Esophagus muscularis mucosa (tissue), 4 donors: ENCODE results near the gene NABP1. TPM values are rescaled to one million over a fixed set of nuclear protein-coding genes. Genes with fewer than 3 reads are reported as not detected.

ENCODE experiments used
- DNase-seq: peaks from one replicate; pipeline ENCODE4 v3.0.0-alpha.2; 2017; ENCODE audit errors: extremely low spot score
- H3K27ac ChIP-seq, 4 donors: fragments of 200-600 bp; sonication (generic); replicated peaks in 1 of 4; 1 replicate in 3 of 4; 2 replicates in 1 of 4; pipeline ENCODE4 v1.5.1; 2016 to 2019; ENCODE audit warnings: mild to moderate bottlenecking in 1 of 4
- H3K27me3 ChIP-seq, 4 donors: fragments of 200-600 bp; sonication (generic); one replicate each; pipeline versions ENCODE4 v1.5.1 to v1.6.0; 2016 to 2019
- H3K36me3 ChIP-seq, 4 donors: fragments of 200-600 bp; sonication (generic); one replicate each; pipeline ENCODE4 v1.5.1; 2016 to 2019
- H3K4me1 ChIP-seq, 4 donors: fragments of 200-600 bp; sonication (generic); one replicate each; pipeline ENCODE4 v1.5.1; 2016 to 2019
- H3K4me3 ChIP-seq, 4 donors: fragments of 200-600 bp; sonication (generic); 1 replicate in 2 of 4; 2 replicates in 2 of 4; pipeline ENCODE4 v1.5.1; 2016 to 2019; ENCODE audit warnings: mild to moderate bottlenecking in 4 of 4, moderate library complexity in 1 of 4
- H3K9me3 ChIP-seq, 4 donors: fragments of 200-600 bp; sonication (generic); 1 replicate in 3 of 4; 2 replicates in 1 of 4; pipeline ENCODE4 v1.5.1; 2016 to 2019
- CTCF ChIP-seq, 3 experiments: fragments of 200-600 bp in 2 of 3; fragments of 450-650 bp in 1 of 3; sonication (generic) in 2 of 3; IDR thresholded peaks; one replicate each; pipeline ENCODE4 v1.5.1; 2017 to 2019; ENCODE audit warnings: antibody characterized with exemption in 3 of 3, mild to moderate bottlenecking in 2 of 3, moderate library complexity in 1 of 3
- EP300 ChIP-seq: sonication (generic); formaldehyde crosslinking; IDR thresholded peaks from one replicate; pipeline ENCODE4 v1.6.1; 2017; ENCODE audit warnings: antibody characterized with exemption
- POLR2A ChIP-seq: fragments of 450-650 bp; IDR thresholded peaks from one replicate; pipeline ENCODE4 v1.6.1; 2017; ENCODE audit warnings: antibody characterized with exemption, moderate library complexity, mild to moderate bottlenecking, low read depth
- POLR2AphosphoS5 ChIP-seq, 2 donors: sonication (generic); formaldehyde crosslinking; IDR thresholded peaks; one replicate each; pipeline ENCODE4 v1.6.1; 2017; ENCODE audit warnings: antibody characterized with exemption in 2 of 2
- WGBS: methylation state at CpG from one replicate; pipeline ENCODE4 v1.1.5; 2018; 5-methylcytosine and 5-hydroxymethylcytosine counted together
- intact Hi-C: fragments of 100-400 bp; cut with DNase I; formaldehyde crosslinking; loops from one replicate; pipeline ENCODE4 v1.15.1; 2023
- total RNA-seq, 4 donors: library from RNA; depleted of rRNA; stranded (reverse); fragments of >200 nt; gene quantifications; one replicate each; pipeline versions ENCODE4 v1.1.0 to v1.2.1, GENCODE V29; 2016

NABP1 gene
- total RNA-seq, 4 donors from 2014 or later = 4.2 to 27.8 (median 8.0) TPM

- TF ChIP-seq POLR2AphosphoS5 (IDR thresholded peaks at IDR 0.05) (no peak), POLR2A (no peak), CTCF (IDR thresholded peaks at IDR 0.05) (no peak), EP300 (no peak)
- Histone ChIP-seq H3K27ac (no peak overlapping the region), H3K27me3 (no peaks in the 10 kb centered on the region), H3K4me3 (no peak overlapping the region), H3K9me3 (no peaks in the 10 kb centered on the region), H3K4me1 (no peaks in the 10 kb centered on the region), H3K36me3 (no peaks in the 10 kb centered on the region)
- intact Hi-C loops = no loop called here
- whole genome bisulfite sequencing = 95% methylated on average over 6 of the region's 6 CpGs
- DNase-seq = no peak
Measured at GRCh38 chr2:191646163-191646902, 31.6 kb upstream of the NABP1 start.

- H3K9me3 ChIP-seq = no peaks in the 10 kb centered on the region
- no peaks in the 10 kb centered on the region for H3K36me3 ChIP-seq
- no peak overlapping the region for H3K27ac ChIP-seq
- intact Hi-C loops = no loop called here
- WGBS = 97% methylated on average over 2 of the region's 2 CpGs
- TF ChIP-seq EP300 (no peak), POLR2A (no peak), POLR2AphosphoS5 (IDR thresholded peaks at IDR 0.05) (no peak), CTCF (IDR thresholded peaks at IDR 0.05) (no peak)
- no peak for DNase-seq
- H3K4me1 ChIP-seq = no peaks in the 10 kb centered on the region
- H3K4me3 ChIP-seq = no peak overlapping the region
- no peaks in the 10 kb centered on the region for H3K27me3 ChIP-seq
Measured at GRCh38 chr2:191649519-191649918, 28.4 kb upstream of the NABP1 start.

GRCh38 chr2:191650896-191651773, 26.8 kb upstream of the NABP1 start:
- Histone ChIP-seq H3K9me3 (no peaks in the 10 kb centered on the region), H3K27me3 (no peaks in the 10 kb centered on the region), H3K4me3 (no peak overlapping the region), H3K36me3 (no peaks in the 10 kb centered on the region), H3K27ac (no peak overlapping the region), H3K4me1 (no peaks in the 10 kb centered on the region)
- 84% methylated on average over 3 of the region's 3 CpGs for WGBS
- DNase-seq = no peak
- no peak for TF ChIP-seq POLR2AphosphoS5 (IDR thresholded peaks at IDR 0.05)
- no peak for TF ChIP-seq CTCF (IDR thresholded peaks at IDR 0.05)
- TF ChIP-seq POLR2A = no peak
- TF ChIP-seq EP300 = no peak
- intact Hi-C loops = no loop called here

- 85% methylated on average over 5 of the region's 5 CpGs for WGBS
- Histone ChIP-seq H3K36me3 (no peaks in the 10 kb centered on the region), H3K27me3 (no peaks in the 10 kb centered on the region), H3K27ac (no peak overlapping the region), H3K4me1 (no peaks in the 10 kb centered on the region), H3K9me3 (no peaks in the 10 kb centered on the region), H3K4me3 (no peak overlapping the region)
- DNase-seq = no peak
- intact Hi-C loops = no loop called here
- TF ChIP-seq POLR2AphosphoS5 (IDR thresholded peaks at IDR 0.05) = no peak
- TF ChIP-seq EP300 = no peak
- TF ChIP-seq CTCF (IDR thresholded peaks at IDR 0.05) = no peak
- TF ChIP-seq POLR2A = no peak
Measured at GRCh38 chr2:191653667-191654391, 24.1 kb upstream of the NABP1 start.
